Measurements from ENCODE around the gene PIK3C2B. TPM values are rescaled to one million over a fixed set of nuclear protein-coding genes. Genes with fewer than 3 reads are reported as not detected.

PIK3C2B gene
- 13.5 and 15.0 TPM in 2 replicates for total RNA-seq

GRCh38 chr1:204494281-204495077 lies at the start of gene PIK3C2B:
PIK3C2B (minus strand) TSS chr1:204494805; CDS start chr1:204469802, 25,003 bp downstream.

GRCh38 chr1:204516180-204516879 lies 21.7 kb upstream of the PIK3C2B start, which contains the start of gene MDM4:
MDM4 (plus strand) TSS chr1:204516406; CDS start chr1:204525519, 9,113 bp downstream.

Other genes with a start within 250 kb of the PIK3C2B start
- under 0.01 and 0.43 TPM in 2 replicates for gene PLEKHA6, start 134.9 kb downstream of the PIK3C2B start, total RNA-seq
- gene PPP1R15B, start 83.0 kb downstream of the PIK3C2B start, total RNA-seq: 22.2 and 24.0 TPM in 2 replicates
- gene MDM4, start 21.6 kb upstream of the PIK3C2B start, total RNA-seq: 13.8 and 19.8 TPM in 2 replicates
- gene LRRN2, start 190.9 kb upstream of the PIK3C2B start, total RNA-seq: not detected in 2 replicates

Measured in dermis lymphatic vessel endothelial cell (primary cell).